Liver (tissue), 9 donors: ENCODE measurements around the gene POPDC2. TPM values are rescaled to one million over a fixed set of nuclear protein-coding genes. Genes with fewer than 3 reads are reported as not detected.

ENCODE experiments used
- DNase-seq: peaks from one replicate; pipeline ENCODE4 v3.0.0-alpha.2; 2017; ENCODE audit warnings: low spot score
- H3K27ac ChIP-seq, 2 donors: one replicate each; pipeline ENCODE4 v1.7.0; 2013; ENCODE audit warnings: inconsistent platforms in 2 of 2, low read length in 2 of 2, control low read depth in 1 of 2, low read depth in 1 of 2, mild to moderate bottlenecking in 1 of 2
- H3K27me3 ChIP-seq, 4 donors: one replicate each; pipeline versions ENCODE4 v1.6.1 to v1.7.0; 2013; ENCODE audit warnings: low read length in 3 of 4, inconsistent platforms in 1 of 4, mild to moderate bottlenecking in 1 of 4, moderate library complexity in 1 of 4; ENCODE audit not compliant: control insufficient read depth in 4 of 4, insufficient read depth in 4 of 4
- H3K36me3 ChIP-seq, 4 donors: one replicate each; pipeline versions ENCODE4 v1.6.1 to v1.7.0; 2013; ENCODE audit warnings: low read length in 3 of 4, mild to moderate bottlenecking in 3 of 4, low read depth in 1 of 4, moderate library complexity in 1 of 4; ENCODE audit not compliant: control insufficient read depth in 4 of 4, insufficient read depth in 3 of 4
- H3K4me1 ChIP-seq, 4 donors: one replicate each; pipeline versions ENCODE4 v1.6.1 to v1.7.0; 2013; ENCODE audit warnings: low read length in 3 of 4, mild to moderate bottlenecking in 3 of 4, moderate library complexity in 1 of 4; ENCODE audit not compliant: control insufficient read depth in 4 of 4, insufficient read depth in 4 of 4
- H3K4me3 ChIP-seq, 3 donors: one replicate each; pipeline versions ENCODE4 v1.6.1 to v1.7.0; 2013; ENCODE audit warnings: low read length in 3 of 3, control low read depth in 1 of 3, low read depth in 1 of 3, mild to moderate bottlenecking in 1 of 3
- H3K9ac ChIP-seq, 2 donors: one replicate each; pipeline ENCODE4 v1.7.0; 2013; ENCODE audit warnings: low read length in 2 of 2, mild to moderate bottlenecking in 2 of 2, moderate library complexity in 2 of 2, control low read depth in 1 of 2, low read depth in 1 of 2
- H3K9me3 ChIP-seq, 4 donors: one replicate each; pipeline versions ENCODE4 v1.6.1 to v1.7.0; 2013; ENCODE audit warnings: low read length in 3 of 4; ENCODE audit not compliant: control insufficient read depth in 4 of 4
- EGR1 ChIP-seq, 2 donors: IDR thresholded peaks; 2 replicates each; pipeline ENCODE4 v1.6.1; 2016 to 2018; ENCODE audit warnings: antibody characterized with exemption in 2 of 2, low read depth in 2 of 2
- FOXA1 ChIP-seq: IDR thresholded peaks from 2 replicates; pipeline ENCODE4 v1.6.1; 2016; ENCODE audit warnings: antibody characterized with exemption
- FOXA2 ChIP-seq: IDR thresholded peaks from 2 replicates; pipeline ENCODE4 v1.6.1; 2016; ENCODE audit warnings: antibody characterized with exemption
- GABPA ChIP-seq, 2 donors: IDR thresholded peaks in 1 of 2; conservative IDR thresholded peaks in 1 of 2; 2 replicates each; pipeline ENCODE4 v1.6.1; 2016; ENCODE audit warnings: antibody characterized with exemption in 2 of 2, mild to moderate bottlenecking in 1 of 2, moderate library complexity in 1 of 2
- HNF4A ChIP-seq, 2 donors: conservative IDR thresholded peaks; 2 replicates each; pipeline ENCODE4 v1.6.1; 2016; ENCODE audit warnings: antibody characterized with exemption in 2 of 2, mild to moderate bottlenecking in 2 of 2
- HNF4G ChIP-seq: IDR thresholded peaks from 2 replicates; pipeline ENCODE4 v1.6.1; 2016; ENCODE audit warnings: antibody characterized with exemption
- JUND ChIP-seq, 2 donors: IDR thresholded peaks; 2 replicates each; pipeline ENCODE4 v1.6.1; 2016; ENCODE audit warnings: antibody characterized with exemption in 2 of 2
- NR2F2 ChIP-seq: IDR thresholded peaks from 2 replicates; pipeline ENCODE4 v1.6.1; 2016; ENCODE audit warnings: antibody characterized with exemption
- RAD21 ChIP-seq, 2 donors: IDR thresholded peaks; 2 replicates each; pipeline ENCODE4 v1.6.1; 2016; ENCODE audit warnings: antibody characterized with exemption in 2 of 2, mild to moderate bottlenecking in 2 of 2
- RXRA ChIP-seq, 2 donors: IDR thresholded peaks; 2 replicates each; pipeline ENCODE4 v1.6.1; 2017 to 2018; ENCODE audit warnings: antibody characterized with exemption in 2 of 2, mild to moderate bottlenecking in 1 of 2
- SP1 ChIP-seq: IDR thresholded peaks from 2 replicates; pipeline ENCODE4 v1.6.1; 2018; ENCODE audit warnings: antibody characterized with exemption, mild to moderate bottlenecking
- TAF1 ChIP-seq: conservative IDR thresholded peaks from 2 replicates; pipeline ENCODE4 v1.6.1; 2016; ENCODE audit warnings: antibody characterized with exemption, mild to moderate bottlenecking
- YY1 ChIP-seq: IDR thresholded peaks from 2 replicates; pipeline ENCODE4 v1.6.1; 2016; ENCODE audit warnings: antibody characterized with exemption, mild to moderate bottlenecking
- WGBS: extraction: QIAGEN DNeasy Blood & Tissue Kit; methylation state at CpG from one replicate; pipeline ENCODE4 v1.1.7; 2013; 5-methylcytosine and 5-hydroxymethylcytosine counted together
- polyA plus RNA-seq, 2 donors: library from polyadenylated mRNA; stranded (reverse) in 1 of 2; unstranded in 1 of 2; fragments of 200-250 nt in 1 of 2; fragments of >200 nt in 1 of 2; fragmentation: Nextera tagmentation in 1 of 2; extraction: Ambion mirVana in 1 of 2; gene quantifications; one replicate each; pipeline versions ENCODE4 v1.2.1 to v1.2.3, GENCODE V29; 2013 to 2015
- total RNA-seq, 2 donors: library from RNA; depleted of rRNA; stranded (reverse); fragments of >200 nt; gene quantifications; one replicate each; pipeline ENCODE4 v1.2.3, GENCODE V29; 2014
- TF ChIP-seq, protein P1 (sequence below): IDR thresholded peaks from 2 replicates; pipeline ENCODE4 v1.6.1; 2016; ENCODE audit warnings: antibody characterized with exemption, mild to moderate bottlenecking
- TF ChIP-seq, protein P2 (sequence below): IDR thresholded peaks from 2 replicates; pipeline ENCODE4 v1.6.1; 2016; ENCODE audit warnings: antibody characterized with exemption
- TF ChIP-seq, protein P3 (sequence below): IDR thresholded peaks from 2 replicates; pipeline ENCODE4 v1.6.1; 2016; ENCODE audit warnings: antibody characterized with exemption
- TF ChIP-seq, protein P4 (sequence below): IDR thresholded peaks from 2 replicates; pipeline ENCODE4 v1.6.1; 2016; ENCODE audit warnings: antibody characterized with exemption
- TF ChIP-seq, protein P5 (sequence below): fragments of 150-350 bp; IDR thresholded peaks from 2 replicates; pipeline ENCODE4 v1.5.1; 2017; ENCODE audit warnings: improper control_type of control experiment, low read depth, low read length; ENCODE audit not compliant: missing input control
- donor health status: healthy.
- donor health status: healthy.
- donor health status: healthy.
- donor health status: healthy.
- donor health status: healthy.

The POPDC2 gene
- total and polyA plus RNA-seq, 4 donors = 0.16 to 1.1 (median 0.46) TPM

DNA sequence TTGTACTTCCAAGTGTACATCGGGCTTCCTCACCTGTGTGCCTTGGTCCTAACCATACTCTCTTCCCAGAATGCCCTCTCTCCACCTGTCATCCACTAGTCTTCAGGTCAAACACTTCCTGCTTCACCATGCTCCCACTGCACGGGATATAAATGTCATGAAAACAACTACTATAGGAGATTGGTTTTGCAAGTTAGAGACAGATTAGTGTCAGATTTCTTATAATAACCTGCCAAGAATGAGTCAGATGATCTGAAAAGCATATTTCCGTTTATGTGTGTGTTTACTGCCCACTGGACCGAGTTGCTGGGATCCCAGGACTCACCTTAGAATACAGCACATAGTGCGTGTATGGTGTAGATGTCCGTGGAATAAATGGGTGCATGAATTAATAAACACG lies 41.3 kb downstream of the POPDC2 start:
- Histone ChIP-seq H3K27me3 (no peaks in the 10 kb centered on the region), H3K4me3 (no peak overlapping the region), H3K9ac (no peak overlapping the region), H3K9me3 (no peaks in the 10 kb centered on the region), H3K36me3 (peaks cover 0 to 43% (median 20%) of the 10 kb centered on the region in 4 donors), H3K4me1 (no peaks in the 10 kb centered on the region), H3K27ac (no peak overlapping the region)
- DNase-seq = no peak
- TF ChIP-seq, protein P1, sequence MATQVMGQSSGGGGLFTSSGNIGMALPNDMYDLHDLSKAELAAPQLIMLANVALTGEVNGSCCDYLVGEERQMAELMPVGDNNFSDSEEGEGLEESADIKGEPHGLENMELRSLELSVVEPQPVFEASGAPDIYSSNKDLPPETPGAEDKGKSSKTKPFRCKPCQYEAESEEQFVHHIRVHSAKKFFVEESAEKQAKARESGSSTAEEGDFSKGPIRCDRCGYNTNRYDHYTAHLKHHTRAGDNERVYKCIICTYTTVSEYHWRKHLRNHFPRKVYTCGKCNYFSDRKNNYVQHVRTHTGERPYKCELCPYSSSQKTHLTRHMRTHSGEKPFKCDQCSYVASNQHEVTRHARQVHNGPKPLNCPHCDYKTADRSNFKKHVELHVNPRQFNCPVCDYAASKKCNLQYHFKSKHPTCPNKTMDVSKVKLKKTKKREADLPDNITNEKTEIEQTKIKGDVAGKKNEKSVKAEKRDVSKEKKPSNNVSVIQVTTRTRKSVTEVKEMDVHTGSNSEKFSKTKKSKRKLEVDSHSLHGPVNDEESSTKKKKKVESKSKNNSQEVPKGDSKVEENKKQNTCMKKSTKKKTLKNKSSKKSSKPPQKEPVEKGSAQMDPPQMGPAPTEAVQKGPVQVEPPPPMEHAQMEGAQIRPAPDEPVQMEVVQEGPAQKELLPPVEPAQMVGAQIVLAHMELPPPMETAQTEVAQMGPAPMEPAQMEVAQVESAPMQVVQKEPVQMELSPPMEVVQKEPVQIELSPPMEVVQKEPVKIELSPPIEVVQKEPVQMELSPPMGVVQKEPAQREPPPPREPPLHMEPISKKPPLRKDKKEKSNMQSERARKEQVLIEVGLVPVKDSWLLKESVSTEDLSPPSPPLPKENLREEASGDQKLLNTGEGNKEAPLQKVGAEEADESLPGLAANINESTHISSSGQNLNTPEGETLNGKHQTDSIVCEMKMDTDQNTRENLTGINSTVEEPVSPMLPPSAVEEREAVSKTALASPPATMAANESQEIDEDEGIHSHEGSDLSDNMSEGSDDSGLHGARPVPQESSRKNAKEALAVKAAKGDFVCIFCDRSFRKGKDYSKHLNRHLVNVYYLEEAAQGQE = no peak
- TF ChIP-seq FOXA1 (no peak), HNF4G (no peak), RAD21 (IDR thresholded peaks at IDR 0.05) (no peak), GABPA (IDR thresholded peaks at IDR 0.05 in 1 of 2, conservative IDR thresholded peaks at IDR 0.05 in 1 of 2) (no peak), YY1 (no peak), NR2F2 (no peak), JUND (IDR thresholded peaks at IDR 0.05) (no peak), FOXA2 (no peak), EGR1 (IDR thresholded peaks at IDR 0.05; ENCODE audit: low read depth in 2 of 2) (no peak), SP1 (no peak), HNF4A (conservative IDR thresholded peaks at IDR 0.05) (no peak), TAF1 (no peak), RXRA (IDR thresholded peaks at IDR 0.05) (no peak)
- TF ChIP-seq, protein P2, sequence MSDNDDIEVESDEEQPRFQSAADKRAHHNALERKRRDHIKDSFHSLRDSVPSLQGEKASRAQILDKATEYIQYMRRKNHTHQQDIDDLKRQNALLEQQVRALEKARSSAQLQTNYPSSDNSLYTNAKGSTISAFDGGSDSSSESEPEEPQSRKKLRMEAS = no peak
- TF ChIP-seq, protein P3, sequence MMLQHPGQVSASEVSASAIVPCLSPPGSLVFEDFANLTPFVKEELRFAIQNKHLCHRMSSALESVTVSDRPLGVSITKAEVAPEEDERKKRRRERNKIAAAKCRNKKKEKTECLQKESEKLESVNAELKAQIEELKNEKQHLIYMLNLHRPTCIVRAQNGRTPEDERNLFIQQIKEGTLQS = no peak
- TF ChIP-seq, protein P4, sequence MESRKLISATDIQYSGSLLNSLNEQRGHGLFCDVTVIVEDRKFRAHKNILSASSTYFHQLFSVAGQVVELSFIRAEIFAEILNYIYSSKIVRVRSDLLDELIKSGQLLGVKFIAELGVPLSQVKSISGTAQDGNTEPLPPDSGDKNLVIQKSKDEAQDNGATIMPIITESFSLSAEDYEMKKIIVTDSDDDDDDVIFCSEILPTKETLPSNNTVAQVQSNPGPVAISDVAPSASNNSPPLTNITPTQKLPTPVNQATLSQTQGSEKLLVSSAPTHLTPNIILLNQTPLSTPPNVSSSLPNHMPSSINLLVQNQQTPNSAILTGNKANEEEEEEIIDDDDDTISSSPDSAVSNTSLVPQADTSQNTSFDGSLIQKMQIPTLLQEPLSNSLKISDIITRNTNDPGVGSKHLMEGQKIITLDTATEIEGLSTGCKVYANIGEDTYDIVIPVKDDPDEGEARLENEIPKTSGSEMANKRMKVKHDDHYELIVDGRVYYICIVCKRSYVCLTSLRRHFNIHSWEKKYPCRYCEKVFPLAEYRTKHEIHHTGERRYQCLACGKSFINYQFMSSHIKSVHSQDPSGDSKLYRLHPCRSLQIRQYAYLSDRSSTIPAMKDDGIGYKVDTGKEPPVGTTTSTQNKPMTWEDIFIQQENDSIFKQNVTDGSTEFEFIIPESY = no peak
- TF ChIP-seq, protein P5, sequence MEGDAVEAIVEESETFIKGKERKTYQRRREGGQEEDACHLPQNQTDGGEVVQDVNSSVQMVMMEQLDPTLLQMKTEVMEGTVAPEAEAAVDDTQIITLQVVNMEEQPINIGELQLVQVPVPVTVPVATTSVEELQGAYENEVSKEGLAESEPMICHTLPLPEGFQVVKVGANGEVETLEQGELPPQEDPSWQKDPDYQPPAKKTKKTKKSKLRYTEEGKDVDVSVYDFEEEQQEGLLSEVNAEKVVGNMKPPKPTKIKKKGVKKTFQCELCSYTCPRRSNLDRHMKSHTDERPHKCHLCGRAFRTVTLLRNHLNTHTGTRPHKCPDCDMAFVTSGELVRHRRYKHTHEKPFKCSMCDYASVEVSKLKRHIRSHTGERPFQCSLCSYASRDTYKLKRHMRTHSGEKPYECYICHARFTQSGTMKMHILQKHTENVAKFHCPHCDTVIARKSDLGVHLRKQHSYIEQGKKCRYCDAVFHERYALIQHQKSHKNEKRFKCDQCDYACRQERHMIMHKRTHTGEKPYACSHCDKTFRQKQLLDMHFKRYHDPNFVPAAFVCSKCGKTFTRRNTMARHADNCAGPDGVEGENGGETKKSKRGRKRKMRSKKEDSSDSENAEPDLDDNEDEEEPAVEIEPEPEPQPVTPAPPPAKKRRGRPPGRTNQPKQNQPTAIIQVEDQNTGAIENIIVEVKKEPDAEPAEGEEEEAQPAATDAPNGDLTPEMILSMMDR = no peak
- 86% methylated on average over 7 of the region's 7 CpGs for WGBS
